Fibroblast of skin of left quadriceps (primary cell): Measurements from ENCODE around the gene SEPTIN5.
A peak's percentile ranks its signal among the peaks of the same experiment; 100 is the strongest.

Experiments
- DNase-seq, 2 experiments: peaks; one replicate each; pipeline ENCODE4 v3.0.0-alpha.2; 2013; ENCODE audit warnings: low read depth in 2 of 2

The SEPTIN5 gene

GRCh38 chr22:19748991-19749664 lies 34.8 kb downstream of the SEPTIN5 start:
- no peak for DNase-seq

DNA sequence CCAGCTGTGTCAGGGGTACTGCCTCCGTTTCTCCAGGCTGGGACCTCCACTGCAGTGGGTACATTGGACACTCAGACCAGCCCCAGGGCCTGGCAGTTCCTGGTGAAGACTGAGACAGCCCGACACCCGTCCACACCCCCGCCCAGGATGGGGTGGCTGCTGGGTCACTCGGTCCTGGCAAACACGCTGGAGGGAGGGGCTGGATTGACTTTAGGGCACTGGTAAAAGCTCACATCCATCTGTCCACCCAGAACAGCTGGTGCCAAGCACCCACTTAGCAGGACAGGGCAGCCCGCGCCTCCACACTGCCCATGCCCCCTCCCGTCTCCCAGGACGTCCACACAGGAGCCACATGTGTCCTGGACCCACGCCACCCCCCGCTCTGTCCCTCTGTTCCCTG lies 35.6 kb downstream of the SEPTIN5 start:
- no peak for DNase-seq

- peak; percentile 16 to 31 for DNase-seq
These were observed 36.5 kb downstream of the SEPTIN5 start for GRCh38 chr22:19750507-19751490.

GRCh38 chr22:19751497-19752245 lies 37.4 kb downstream of the SEPTIN5 start:
- DNase-seq, result no peak

DNA sequence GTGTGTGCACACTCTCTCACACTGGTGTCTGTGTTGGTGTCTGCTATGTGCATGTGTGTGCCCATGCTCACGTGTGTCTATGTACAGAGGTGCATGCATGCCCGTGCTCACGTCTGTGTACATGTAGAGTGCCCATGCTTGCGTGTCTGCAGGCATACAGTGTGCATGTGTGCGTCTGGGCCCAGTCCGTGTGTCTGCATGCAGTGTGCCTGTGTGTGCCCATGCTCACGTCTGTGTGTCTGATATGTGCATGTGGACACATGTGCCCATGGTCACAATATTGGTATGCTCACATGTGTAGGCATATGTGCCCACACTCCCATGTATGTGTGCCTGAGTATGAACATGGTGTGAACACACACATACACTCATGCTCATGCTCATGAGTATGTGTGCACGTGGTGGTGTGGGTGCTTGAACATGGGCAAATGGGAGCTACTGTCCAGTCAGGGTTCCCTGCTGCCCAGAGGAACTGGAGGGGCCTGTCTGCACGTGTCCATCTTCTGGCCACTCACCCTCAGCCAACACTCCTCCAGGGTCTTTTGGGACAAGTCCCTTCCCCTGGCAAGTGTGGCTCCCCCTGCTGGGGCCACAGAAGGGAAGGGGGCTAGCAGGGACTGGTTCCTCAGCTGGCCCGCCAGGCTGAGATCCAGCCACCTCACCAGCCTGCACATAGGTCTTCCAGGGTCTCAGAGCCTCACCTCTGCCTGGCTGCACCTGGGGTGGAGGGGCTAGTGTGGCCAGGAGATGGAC lies 39.0 kb downstream of the SEPTIN5 start:
- no peak for DNase-seq

DNA sequence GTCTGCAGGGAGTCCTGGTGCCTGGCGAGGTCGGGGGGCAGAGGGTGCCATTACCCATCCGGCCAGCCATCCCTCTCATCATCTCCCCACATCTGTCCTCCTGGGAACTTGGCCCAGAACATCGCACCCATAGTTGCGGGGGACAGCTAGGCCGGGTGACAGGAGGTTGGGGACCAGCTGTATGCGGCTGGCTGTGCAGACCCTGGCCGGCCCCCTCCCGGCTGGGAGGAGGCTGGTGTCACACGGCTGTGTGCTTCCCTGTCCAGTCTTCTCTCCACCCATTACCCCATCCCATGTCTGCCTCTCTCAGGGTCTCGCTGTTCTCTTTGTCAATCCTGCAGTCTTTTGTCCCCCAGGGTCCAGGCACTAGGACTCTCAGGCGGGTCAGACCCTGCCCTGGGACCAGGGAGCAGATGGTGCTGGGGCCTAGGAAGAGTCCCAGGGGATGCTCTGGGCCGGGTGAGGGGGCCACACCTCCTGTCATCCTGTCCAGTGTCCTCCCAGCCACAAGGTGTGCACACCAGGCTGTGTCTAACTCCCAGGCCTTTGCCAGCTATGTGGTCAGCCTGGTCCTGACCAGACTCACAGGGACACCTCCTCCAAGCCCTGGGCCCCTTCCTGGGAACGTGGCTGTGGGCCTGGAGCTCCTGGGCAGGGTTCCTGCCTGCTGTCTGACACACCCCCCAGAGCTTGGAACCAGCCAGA lies 39.8 kb downstream of the SEPTIN5 start:
- DNase-seq, result no peak

GRCh38 chr22:19754701-19755144 lies 40.4 kb downstream of the SEPTIN5 start:
- DNase-seq, result no peak

- no peak for DNase-seq
These were observed 40.9 kb downstream of the SEPTIN5 start for GRCh38 chr22:19755145-19755710.

- DNase-seq, result no peak
These were observed 41.5 kb downstream of the SEPTIN5 start for GRCh38 chr22:19755722-19756287.

DNA sequence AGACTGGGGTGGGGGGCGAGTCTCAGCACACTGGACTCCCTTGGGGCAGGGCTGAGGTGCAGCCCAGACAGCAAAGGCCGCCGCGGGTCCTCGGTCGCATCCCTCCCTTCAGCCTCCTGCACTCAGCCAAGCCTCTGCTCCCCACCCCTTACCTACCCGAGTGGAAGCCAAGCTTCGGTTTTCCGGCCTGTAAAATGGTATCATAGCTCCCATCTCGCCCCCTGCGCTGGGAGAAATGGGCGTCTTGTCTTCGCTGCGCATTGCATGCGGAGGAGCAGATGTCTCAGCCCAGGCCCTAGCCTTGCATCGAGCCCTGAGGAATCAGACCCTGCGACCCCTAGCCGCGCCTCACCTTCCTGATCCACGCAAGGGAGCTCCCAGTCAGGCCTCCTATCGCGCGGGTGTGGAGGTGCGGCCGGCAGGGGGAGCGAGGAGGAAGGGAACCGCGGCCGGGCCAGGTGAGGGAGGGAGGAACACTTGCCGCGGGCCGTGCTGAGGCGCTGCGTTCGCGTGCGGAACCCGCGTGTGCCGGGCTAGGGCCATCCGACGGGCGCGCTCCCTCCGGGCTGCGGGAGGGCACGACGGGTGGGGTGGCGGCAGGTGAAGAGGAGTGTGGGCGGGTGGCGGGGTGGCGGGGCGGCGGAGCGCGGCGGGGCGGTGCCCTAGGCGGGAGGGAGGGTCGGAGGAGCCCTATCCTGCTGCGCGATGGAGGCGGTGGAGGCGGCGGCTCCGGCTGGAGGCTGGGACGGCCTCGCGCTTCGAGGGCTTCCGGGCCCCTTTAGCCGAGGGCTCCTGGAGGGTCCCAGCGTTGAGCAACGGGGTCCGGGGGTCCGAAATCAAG lies 42.2 kb downstream of the SEPTIN5 start:
- no peak for DNase-seq

DNA sequence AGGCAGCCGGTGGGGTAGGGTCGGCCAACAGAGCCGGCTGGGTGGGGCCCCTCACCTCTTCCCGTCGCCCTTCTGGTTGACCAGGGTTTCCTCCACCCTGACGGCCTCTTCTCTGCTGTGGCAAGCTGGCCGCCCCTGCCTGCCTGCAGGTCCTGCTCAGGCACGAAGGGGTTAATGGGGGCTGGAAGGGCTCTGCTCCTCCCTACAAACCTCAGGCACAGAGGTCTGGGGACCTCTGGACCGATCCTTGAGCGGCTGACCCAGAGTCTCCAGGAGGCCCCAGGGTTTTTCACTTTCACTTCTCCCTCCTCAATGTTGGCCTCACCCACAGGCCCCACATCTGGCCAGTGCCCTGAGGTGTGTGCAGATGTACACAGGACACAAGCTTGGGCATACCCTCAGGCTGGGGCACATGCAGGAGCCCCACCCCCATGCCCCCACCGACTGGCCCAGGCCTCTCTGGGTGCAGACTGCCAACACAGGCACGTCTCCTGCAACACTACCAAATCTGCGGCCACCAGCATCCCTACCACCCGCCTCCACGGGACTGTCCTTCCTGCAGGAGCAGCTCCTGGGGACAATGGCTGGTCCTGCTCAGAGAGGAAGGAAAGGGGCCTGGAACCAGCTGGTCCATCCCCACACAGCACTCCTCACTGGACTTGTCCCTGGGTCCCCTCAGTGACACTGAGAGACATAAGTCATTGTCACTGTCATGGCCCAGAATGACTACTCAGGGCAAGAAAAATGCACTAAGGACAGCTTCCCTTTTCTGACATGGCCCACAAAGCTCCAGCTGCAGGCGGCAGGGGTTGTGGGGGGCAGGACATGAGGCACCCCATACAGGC lies 43.1 kb downstream of the SEPTIN5 start:
- DNase-seq, result no peak

GRCh38 chr22:19757985-19758895 lies 43.9 kb downstream of the SEPTIN5 start:
- DNase-seq, result no peak

DNA sequence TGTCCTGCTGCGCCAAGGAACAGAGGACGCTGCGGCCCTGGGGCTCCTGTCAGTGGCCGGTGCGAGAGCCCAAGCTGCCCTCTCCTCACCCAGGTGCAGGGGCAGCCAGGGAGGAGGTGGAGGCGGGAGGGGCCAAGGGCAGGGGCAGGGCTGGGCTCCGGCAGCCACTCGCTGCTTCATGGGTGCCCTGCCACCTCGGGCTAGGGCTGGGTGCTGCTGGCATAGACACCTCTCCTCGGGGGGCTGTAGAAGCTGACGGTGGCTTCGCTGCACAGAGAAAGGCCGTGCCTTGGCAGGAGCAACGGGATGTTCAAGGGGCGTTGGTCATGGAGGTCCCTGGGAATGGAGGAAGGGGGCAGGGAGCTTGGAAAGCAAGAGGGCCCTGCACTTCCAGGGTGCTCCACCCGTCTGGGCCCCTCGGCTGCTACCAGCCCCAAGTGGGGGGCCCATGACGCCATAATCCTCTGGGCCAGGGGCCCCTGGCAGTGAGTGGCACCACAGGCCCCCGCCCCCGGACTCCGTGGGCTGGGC lies 44.7 kb downstream of the SEPTIN5 start:
- DNase-seq, result no peak

- no peak for DNase-seq
These were observed 45.2 kb downstream of the SEPTIN5 start for GRCh38 chr22:19759427-19760057.

- no peak for DNase-seq
These were observed 46.0 kb downstream of the SEPTIN5 start, which contains the start of gene TBX1 for GRCh38 chr22:19760058-19760950. Gene TBX1 (plus strand): TSS chr22:19760778. CDS start chr22:19760844, 66 bp downstream.
